COLO668 (cell line): ENCODE results near the gene KIF26B.
"Not testable (repeated sequence)": the region's sequence is repeated elsewhere in the genome, so short reads cannot be mapped to it uniquely, and the experiment has no call there.

Source experiments
- DNase-seq: peaks from one replicate; lab custom pipeline; 2025; ENCODE audit not compliant: unreplicated experiment; lab: John Stamatoyannopoulos, UW

KIF26B gene

GRCh38 chr1:245666412-245666811 lies 511.6 kb downstream of the KIF26B start:
- no peak for DNase-seq

GRCh38 chr1:245671349-245671748 lies 516.6 kb downstream of the KIF26B start:
- no peak for DNase-seq

GRCh38 chr1:245671966-245672767 lies 517.4 kb downstream of the KIF26B start:
- peak; percentile 53 for DNase-seq

- DNase-seq = not testable (repeated sequence)
Observed at GRCh38 chr1:245672836-245673656, 518.3 kb downstream of the KIF26B start.

- DNase-seq = no peak
Observed at GRCh38 chr1:245673881-245674414, 519.2 kb downstream of the KIF26B start.

- no peak for DNase-seq
Observed at GRCh38 chr1:245677461-245678240, 522.9 kb downstream of the KIF26B start.

GRCh38 chr1:245678860-245679411 lies 524.2 kb downstream of the KIF26B start:
- no peak for DNase-seq

GRCh38 chr1:245679821-245680780 lies 525.3 kb downstream of the KIF26B start:
- no peak for DNase-seq

GRCh38 chr1:245682638-245683628 lies 528.1 kb downstream of the KIF26B start:
- no peak for DNase-seq

- DNase-seq = no peak
Observed at GRCh38 chr1:245683676-245684075, 528.9 kb downstream of the KIF26B start.

- DNase-seq = no peak
Observed at GRCh38 chr1:245684166-245684565, 529.4 kb downstream of the KIF26B start.

GRCh38 chr1:245684571-245684970 lies 529.8 kb downstream of the KIF26B start:
- DNase-seq = no peak

- DNase-seq = no peak
Observed at GRCh38 chr1:245685111-245685810, 530.5 kb downstream of the KIF26B start.

GRCh38 chr1:245686006-245686405 lies 531.2 kb downstream of the KIF26B start:
- DNase-seq = no peak

GRCh38 chr1:245686446-245687030 lies 531.8 kb downstream of the KIF26B start:
- DNase-seq = no peak

- DNase-seq = no peak
Observed at GRCh38 chr1:245687152-245687635, 532.4 kb downstream of the KIF26B start.
